Mucosa of stomach (tissue), 1 donor: Measurements from ENCODE around the gene SETMAR.
"Not testable (repeated sequence)": the region's sequence is repeated elsewhere in the genome, so short reads cannot be mapped to it uniquely, and the experiment has no call there.

ENCODE experiments used
- H3K27me3 ChIP-seq: one replicate; pipeline ENCODE4 v1.7.0; 2013; ENCODE audit warnings: mild to moderate bottlenecking, low read length; ENCODE audit not compliant: control insufficient read depth, insufficient read depth
- H3K36me3 ChIP-seq: one replicate; pipeline ENCODE4 v1.7.0; 2013; ENCODE audit warnings: low read length; ENCODE audit not compliant: control insufficient read depth, insufficient read depth
- H3K4me1 ChIP-seq: one replicate; pipeline ENCODE4 v1.7.0; 2013; ENCODE audit warnings: mild to moderate bottlenecking, low read length; ENCODE audit not compliant: control insufficient read depth, insufficient read depth
- H3K4me3 ChIP-seq: one replicate; pipeline ENCODE4 v1.7.0; 2013; ENCODE audit warnings: low read length
- H3K9ac ChIP-seq: one replicate; pipeline ENCODE4 v1.7.0; 2013; ENCODE audit warnings: mild to moderate bottlenecking, low read length, moderate library complexity
- H3K9me3 ChIP-seq: one replicate; pipeline ENCODE4 v1.7.0; 2013; ENCODE audit warnings: mild to moderate bottlenecking, low read length, moderate library complexity; ENCODE audit not compliant: control insufficient read depth
- donor health status: Pancreatic carcinoma.

The SETMAR gene

GRCh38 chr3:4294616-4295327 lies 8.4 kb upstream of the SETMAR start:
- Histone ChIP-seq H3K27me3 (no peaks in the 10 kb centered on the region), H3K4me1 (no peaks in the 10 kb centered on the region), H3K4me3 (no peak overlapping the region), H3K9me3 (no peaks in the 10 kb centered on the region), H3K9ac (no peak overlapping the region), H3K36me3 (no peaks in the 10 kb centered on the region)

- H3K4me3 ChIP-seq, H3K9ac ChIP-seq, H3K9me3 ChIP-seq, H3K4me1 ChIP-seq, H3K27me3 ChIP-seq, H3K36me3 ChIP-seq: not testable (repeated sequence)
These were observed 6.7 kb upstream of the SETMAR start for GRCh38 chr3:4296454-4296853.

- no peak overlapping the region for H3K9ac ChIP-seq
- H3K9me3 ChIP-seq = no peaks in the 10 kb centered on the region
- H3K4me3 ChIP-seq = no peak overlapping the region
- H3K4me1 ChIP-seq = no peaks in the 10 kb centered on the region
- no peaks in the 10 kb centered on the region for H3K27me3 ChIP-seq
- no peaks in the 10 kb centered on the region for H3K36me3 ChIP-seq
These were observed 5.7 kb upstream of the SETMAR start for GRCh38 chr3:4297486-4297885.

- Histone ChIP-seq H3K4me1 (peaks cover 5% of the 10 kb centered on the region), H3K4me3 (peak overlapping the region; percentile 70)
These were observed 422 bp upstream of the SETMAR start for GRCh38 chr3:4302747-4303146.

GRCh38 chr3:4305210-4305609 lies 2.0 kb downstream of the SETMAR start:
- H3K9ac ChIP-seq, H3K27me3 ChIP-seq, H3K9me3 ChIP-seq, H3K4me3 ChIP-seq, H3K36me3 ChIP-seq: not testable (repeated sequence)
- H3K4me1 ChIP-seq = peaks cover 17% of the 10 kb centered on the region

More at GRCh38 chr3:4302747-4303146, 422 bp upstream of the SETMAR start:
- H3K36me3 ChIP-seq = no peaks in the 10 kb centered on the region
- H3K27me3 ChIP-seq = no peaks in the 10 kb centered on the region
- H3K9ac ChIP-seq = peak overlapping the region; percentile 77
- no peaks in the 10 kb centered on the region for H3K9me3 ChIP-seq

- Histone ChIP-seq H3K9me3 (no peaks in the 10 kb centered on the region), H3K4me3 (no peak overlapping the region), H3K36me3 (no peaks in the 10 kb centered on the region), H3K9ac (no peak overlapping the region), H3K4me1 (peaks cover 24% of the 10 kb centered on the region), H3K27me3 (no peaks in the 10 kb centered on the region)
These were observed 2.9 kb downstream of the SETMAR start for GRCh38 chr3:4306091-4306490.

- H3K4me3 ChIP-seq = no peak overlapping the region
- no peaks in the 10 kb centered on the region for H3K9me3 ChIP-seq
- no peaks in the 10 kb centered on the region for H3K27me3 ChIP-seq
- no peak overlapping the region for H3K9ac ChIP-seq
- H3K4me1 ChIP-seq = peaks cover 27% of the 10 kb centered on the region
- no peaks in the 10 kb centered on the region for H3K36me3 ChIP-seq
These were observed 3.7 kb downstream of the SETMAR start for GRCh38 chr3:4306860-4307259.

GRCh38 chr3:4309491-4310128 lies 6.4 kb downstream of the SETMAR start:
- Histone ChIP-seq H3K4me1 (peaks cover 23% of the 10 kb centered on the region), H3K4me3 (no peak overlapping the region), H3K9ac (no peak overlapping the region), H3K27me3 (no peaks in the 10 kb centered on the region), H3K9me3 (no peaks in the 10 kb centered on the region), H3K36me3 (no peaks in the 10 kb centered on the region)

- Histone ChIP-seq H3K9me3 (no peaks in the 10 kb centered on the region), H3K4me3 (no peak overlapping the region), H3K36me3 (no peaks in the 10 kb centered on the region), H3K9ac (no peak overlapping the region), H3K4me1 (peaks cover 23% of the 10 kb centered on the region), H3K27me3 (no peaks in the 10 kb centered on the region)
These were observed 7.8 kb downstream of the SETMAR start for GRCh38 chr3:4310971-4311370.

GRCh38 chr3:4311496-4311895 lies 8.3 kb downstream of the SETMAR start:
- no peak overlapping the region for H3K4me3 ChIP-seq
- H3K4me1 ChIP-seq = peaks cover 23% of the 10 kb centered on the region
- no peaks in the 10 kb centered on the region for H3K9me3 ChIP-seq
- H3K9ac ChIP-seq = no peak overlapping the region
- H3K27me3 ChIP-seq = no peaks in the 10 kb centered on the region
- no peaks in the 10 kb centered on the region for H3K36me3 ChIP-seq

GRCh38 chr3:4313606-4314293 lies 10.6 kb downstream of the SETMAR start:
- Histone ChIP-seq H3K27me3 (no peaks in the 10 kb centered on the region), H3K9ac (no peak overlapping the region), H3K4me1 (peaks cover 23% of the 10 kb centered on the region), H3K9me3 (no peaks in the 10 kb centered on the region), H3K4me3 (no peak overlapping the region), H3K36me3 (no peaks in the 10 kb centered on the region)

GRCh38 chr3:4314688-4315087 lies 11.5 kb downstream of the SETMAR start:
- H3K9ac ChIP-seq = no peak overlapping the region
- H3K9me3 ChIP-seq = no peaks in the 10 kb centered on the region
- H3K4me3 ChIP-seq = no peak overlapping the region
- H3K36me3 ChIP-seq = no peaks in the 10 kb centered on the region
- H3K4me1 ChIP-seq = peaks cover 15% of the 10 kb centered on the region
- no peaks in the 10 kb centered on the region for H3K27me3 ChIP-seq
